SH-SY5Y (cell line): ENCODE measurements around the gene NPFF.

Experiments
- GATA2 ChIP-seq: IDR thresholded peaks from 2 replicates; pipeline ENCODE4 v1.6.1; 2011; ENCODE audit warnings: mild to moderate bottlenecking, low read depth, low read length
- GATA3 ChIP-seq: IDR thresholded peaks from 2 replicates; pipeline ENCODE4 v1.6.1; 2011; ENCODE audit warnings: low read depth, mild to moderate bottlenecking, low read length, moderate library complexity

GRCh38 chr12:53551889-53552291 is 44.6 kb upstream of the NPFF start:
- TF ChIP-seq GATA2 = no peak
- no peak for TF ChIP-seq GATA3
